NCI-H510A (cell line): ENCODE data around the gene FMC1.

Source experiments
- DNase-seq: peaks from one replicate; lab custom pipeline; 2025; lab: John Stamatoyannopoulos, UW

Gene FMC1

DNA sequence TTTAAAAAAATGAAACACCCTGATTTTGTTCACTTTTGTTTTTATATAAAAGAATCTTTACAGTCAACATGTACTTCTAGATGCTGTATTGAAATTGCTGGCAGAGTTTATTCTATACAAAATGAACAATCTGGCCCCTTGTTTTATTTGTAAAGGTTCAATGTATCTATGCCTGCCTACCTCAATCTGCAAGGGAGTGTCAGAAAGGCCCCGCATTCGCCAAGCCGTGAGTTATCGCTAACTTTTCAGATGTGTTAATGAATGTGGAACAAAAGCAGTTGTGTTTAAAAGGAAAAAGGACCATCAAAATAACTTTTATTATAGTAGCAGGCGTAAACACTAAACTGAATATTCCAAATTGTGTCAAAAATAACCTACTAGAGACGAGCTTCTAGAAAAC is 33.1 kb downstream of the FMC1 start:
- DNase-seq, result no peak

DNA sequence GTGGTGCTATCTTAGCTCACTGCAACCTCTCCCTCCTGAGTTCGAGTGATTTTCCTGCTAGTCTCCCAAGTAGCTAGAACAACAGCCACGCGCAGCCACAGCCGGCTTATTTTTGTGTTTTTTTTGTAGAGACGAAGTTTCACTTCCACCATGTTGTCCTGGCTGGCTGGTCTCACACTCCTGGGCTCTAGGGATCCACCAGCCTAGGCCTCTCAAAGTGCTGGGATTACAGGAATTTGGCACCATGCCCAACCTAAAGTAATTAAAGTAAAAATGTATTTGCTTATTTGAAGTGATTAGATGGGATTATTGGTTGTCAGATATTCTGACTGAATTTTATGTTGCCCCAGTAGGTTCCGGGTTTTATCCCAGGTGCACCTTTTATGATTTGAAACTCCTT is 41.3 kb downstream of the FMC1 start:
- DNase-seq, result no peak

DNA sequence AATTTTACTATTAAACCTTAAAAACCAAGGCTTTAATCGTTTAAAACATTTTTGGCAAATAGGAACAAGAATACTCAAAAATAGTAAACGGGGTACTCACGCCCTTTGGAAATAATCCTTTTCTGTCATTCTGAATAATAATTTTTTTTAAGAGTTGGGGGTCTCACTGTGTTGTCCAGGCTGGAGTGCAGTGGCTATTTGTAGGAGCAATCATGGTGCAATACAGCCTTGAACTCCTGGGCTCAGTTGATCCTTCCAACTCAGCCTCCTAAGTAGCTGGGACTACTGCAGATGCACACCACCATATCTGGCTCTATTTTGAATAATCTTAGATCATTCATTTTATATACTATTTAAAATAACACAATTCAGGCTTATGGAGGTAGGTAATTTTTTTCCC is 43.5 kb downstream of the FMC1 start:
- no peak for DNase-seq

- DNase-seq, result no peak
Measured at GRCh38 chr7:139387594-139387993, 46.5 kb downstream of the FMC1 start.

DNA sequence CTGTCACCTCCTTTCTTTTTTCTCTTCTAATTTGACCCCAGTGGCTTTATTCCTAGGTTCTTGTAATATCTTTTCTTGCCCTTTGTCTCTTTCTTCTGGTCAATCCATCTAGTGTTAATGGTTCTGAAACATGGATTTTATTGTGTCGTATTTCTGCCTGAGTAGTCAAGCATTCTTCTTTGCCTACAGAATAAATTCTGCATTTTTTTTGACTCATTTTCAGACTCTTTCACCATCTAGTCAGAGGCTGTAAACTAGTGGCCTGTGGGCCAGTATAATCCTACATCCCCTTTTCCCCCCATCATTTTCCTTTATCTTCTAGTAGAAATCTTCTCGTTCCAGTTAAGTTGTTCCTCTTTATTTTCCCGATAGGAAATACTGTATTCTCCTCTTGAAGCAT is 48.0 kb downstream of the FMC1 start:
- DNase-seq, result no peak

DNA sequence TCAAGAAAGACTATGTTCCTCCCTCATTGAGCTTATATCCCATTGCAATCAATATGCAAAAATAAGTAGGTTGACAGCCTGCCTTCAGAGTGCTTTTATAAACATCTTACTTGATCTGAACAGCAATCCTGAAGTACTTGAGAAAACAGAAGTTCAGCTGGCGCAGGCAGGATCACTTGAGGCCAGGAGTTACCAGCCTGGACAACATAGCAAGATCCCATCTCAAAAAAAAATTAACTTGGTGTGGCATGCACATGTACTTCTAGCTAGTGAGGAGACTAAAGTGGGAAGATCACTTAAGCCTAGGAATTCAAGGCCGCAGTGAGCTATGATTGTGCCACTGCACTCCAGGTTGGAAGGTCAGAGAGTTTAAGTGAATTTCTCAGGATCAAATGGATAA is 48.6 kb downstream of the FMC1 start:
- no peak for DNase-seq

GRCh38 chr7:139393621-139394211 is 52.6 kb downstream of the FMC1 start:
- DNase-seq, result no peak

GRCh38 chr7:139394540-139394939 is 53.4 kb downstream of the FMC1 start:
- DNase-seq, result no peak
